Omental fat pad (tissue), 4 donors: Measurements from ENCODE around the gene EIF4G1. TPM values are rescaled to one million over a fixed set of nuclear protein-coding genes. Genes with fewer than 3 reads are reported as not detected.

ENCODE experiments used
- ATAC-seq: fragments of 150-250 bp; one replicate; pipeline ENCODE4 v1.9.1; 2016; ENCODE audit warnings: mild to moderate bottlenecking, moderate library complexity; ENCODE audit not compliant: low FRiP score
- DNase-seq: peaks from one replicate; pipeline ENCODE4 v3.0.0-alpha.2; 2019; ENCODE audit warnings: low spot score
- CTCF ChIP-seq, 3 donors: fragments of 450-650 bp; IDR thresholded peaks; one replicate each; pipeline ENCODE4 v1.5.1; 2016 to 2017; ENCODE audit warnings: antibody characterized with exemption in 3 of 3, mild to moderate bottlenecking in 3 of 3, moderate library complexity in 2 of 3
- total RNA-seq, 4 donors: library from RNA; depleted of rRNA; stranded (reverse); fragments of >200 nt; gene quantifications; one replicate each; pipeline ENCODE4 v1.1.0, GENCODE V29; 2016

Gene EIF4G1
- total RNA-seq, 4 donors from 2014 or later: 235 to 471 (median 268) TPM

DNA sequence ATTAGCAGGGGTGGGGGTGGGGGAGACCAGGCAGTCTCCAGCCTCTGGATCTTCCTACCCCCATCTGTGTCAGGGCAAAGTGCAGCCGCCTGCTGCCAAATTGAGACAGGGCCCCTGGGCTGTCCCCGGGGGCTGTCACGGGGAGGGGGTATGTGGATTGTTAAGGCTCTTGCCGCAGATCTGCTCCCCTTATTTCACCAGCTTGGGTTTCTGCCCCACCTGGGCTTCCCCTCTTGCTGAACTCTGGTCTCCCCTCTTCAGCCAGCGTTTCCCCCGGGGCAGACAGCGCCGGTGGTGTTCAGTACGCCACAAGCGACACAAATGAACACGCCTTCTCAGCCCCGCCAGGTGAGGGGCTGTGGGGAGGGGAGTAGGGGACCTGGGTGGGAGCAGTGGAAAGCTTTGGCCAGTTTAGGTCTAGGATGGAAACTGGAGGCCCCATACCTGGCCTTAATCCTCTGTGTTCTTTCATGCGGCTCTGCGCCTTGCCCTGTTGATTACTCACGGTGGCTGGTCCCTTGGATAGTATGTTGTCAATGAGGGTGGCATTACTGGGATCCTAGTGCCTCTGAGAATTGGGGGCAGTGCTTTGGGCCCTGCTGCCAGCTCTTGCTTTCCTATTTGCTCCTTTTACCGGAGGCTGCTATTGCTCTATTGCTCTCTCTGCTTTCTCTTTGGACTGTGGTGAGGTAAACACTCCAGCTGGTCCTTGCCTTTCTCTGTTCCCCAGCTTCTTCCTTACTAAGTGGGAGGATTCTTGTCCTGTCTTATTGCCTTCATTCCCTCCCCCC is 1.7 kb downstream of the EIF4G1 start:
- DNase-seq (no peak), ATAC-seq (no peak)
- TF ChIP-seq CTCF (IDR thresholded peaks at IDR 0.05): no peak

GRCh38 chr3:184316792-184317191 is 2.4 kb downstream of the EIF4G1 start:
- TF ChIP-seq CTCF (IDR thresholded peaks at IDR 0.05): no peak
- DNase-seq: no peak

DNA sequence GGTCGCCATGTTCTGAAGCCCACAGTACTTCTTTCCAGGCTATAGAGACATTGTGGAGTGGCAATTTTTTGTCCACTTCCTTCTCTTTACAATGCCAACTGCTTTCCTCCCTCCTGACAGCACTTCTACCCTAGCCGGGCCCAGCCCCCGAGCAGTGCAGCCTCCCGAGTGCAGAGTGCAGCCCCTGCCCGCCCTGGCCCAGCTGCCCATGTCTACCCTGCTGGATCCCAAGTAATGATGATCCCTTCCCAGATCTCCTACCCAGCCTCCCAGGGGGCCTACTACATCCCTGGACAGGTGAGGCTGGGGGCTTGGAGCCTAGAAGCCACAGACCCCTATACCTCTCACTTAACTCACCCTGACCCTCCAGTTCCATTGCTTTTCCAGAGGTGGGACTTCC is 2.8 kb downstream of the EIF4G1 start:
- DNase-seq (no peak), ATAC-seq (no peak)
- TF ChIP-seq CTCF (IDR thresholded peaks at IDR 0.05): no peak

More at GRCh38 chr3:184316792-184317191, 2.4 kb downstream of the EIF4G1 start:
- ATAC-seq: no peak

GRCh38 chr3:184320104-184320445 is 5.7 kb downstream of the EIF4G1 start:
- peak; percentile 88 for ATAC-seq
- no peak for TF ChIP-seq CTCF (IDR thresholded peaks at IDR 0.05)

DNA sequence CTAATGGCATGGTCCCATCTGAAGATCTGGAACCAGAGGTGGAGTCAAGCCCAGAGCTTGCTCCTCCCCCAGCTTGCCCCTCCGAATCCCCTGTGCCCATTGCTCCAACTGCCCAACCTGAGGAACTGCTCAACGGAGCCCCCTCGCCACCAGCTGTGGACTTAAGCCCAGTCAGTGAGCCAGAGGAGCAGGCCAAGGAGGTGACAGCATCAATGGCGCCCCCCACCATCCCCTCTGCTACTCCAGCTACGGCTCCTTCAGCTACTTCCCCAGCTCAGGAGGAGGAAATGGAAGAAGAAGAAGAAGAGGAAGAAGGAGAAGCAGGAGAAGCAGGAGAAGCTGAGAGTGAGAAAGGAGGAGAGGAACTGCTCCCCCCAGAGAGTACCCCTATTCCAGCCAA is 7.3 kb downstream of the EIF4G1 start:
- no peak for ATAC-seq
- no peak for TF ChIP-seq CTCF (IDR thresholded peaks at IDR 0.05)

More at GRCh38 chr3:184320104-184320445, 5.7 kb downstream of the EIF4G1 start:
- peak; percentile 85 for DNase-seq

DNA sequence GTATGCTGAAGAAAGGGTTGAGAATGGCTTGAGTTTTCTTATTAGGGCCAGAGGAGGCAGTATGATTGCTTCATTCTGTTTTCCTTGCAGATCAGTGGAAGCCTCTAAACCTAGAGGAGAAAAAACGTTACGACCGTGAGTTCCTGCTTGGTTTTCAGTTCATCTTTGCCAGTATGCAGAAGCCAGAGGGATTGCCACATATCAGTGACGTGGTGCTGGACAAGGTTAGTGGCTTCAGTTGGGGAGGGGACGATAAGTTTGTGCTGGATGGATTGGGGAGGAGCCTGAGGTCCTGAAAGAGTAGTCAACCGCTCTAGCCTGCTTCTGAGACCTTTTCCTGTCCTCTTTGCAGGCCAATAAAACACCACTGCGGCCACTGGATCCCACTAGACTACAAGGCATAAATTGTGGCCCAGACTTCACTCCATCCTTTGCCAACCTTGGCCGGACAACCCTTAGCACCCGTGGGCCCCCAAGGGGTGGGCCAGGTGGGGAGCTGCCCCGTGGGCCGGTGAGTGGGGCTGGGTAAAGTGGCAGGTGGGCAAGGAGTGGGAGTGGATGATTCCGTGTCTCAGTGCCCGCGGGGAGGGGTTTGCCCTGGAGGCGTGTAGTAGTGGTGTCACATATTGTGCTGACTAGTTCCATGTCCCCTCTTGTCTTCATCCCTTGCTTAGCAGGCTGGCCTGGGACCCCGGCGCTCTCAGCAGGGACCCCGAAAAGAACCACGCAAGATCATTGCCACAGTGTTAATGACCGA is 8.5 kb downstream of the EIF4G1 start:
- ATAC-seq: no peak
- DNase-seq: no peak
- TF ChIP-seq CTCF (IDR thresholded peaks at IDR 0.05): no peak

More for the DNA sequence above, 7.3 kb downstream of the EIF4G1 start:
- DNase-seq: no peak
